NCI-H1417 (cell line): ENCODE results near the gene CEP19.
A peak's percentile ranks its signal among the peaks of the same experiment; 100 is the strongest.

Experiments
- DNase-seq, 3 experiments: peaks; one replicate each; lab custom pipeline; 2025; lab: John Stamatoyannopoulos, UW

The CEP19 gene

GRCh38 chr3:196708467-196708866 lies 3.6 kb downstream of the CEP19 start:
- DNase-seq = no peak

GRCh38 chr3:196707566-196707965 lies 4.5 kb downstream of the CEP19 start:
- no peak for DNase-seq

GRCh38 chr3:196706731-196707130 lies 5.3 kb downstream of the CEP19 start:
- DNase-seq = no peak

- DNase-seq = no peak
Observed at GRCh38 chr3:196706327-196706726, 5.7 kb downstream of the CEP19 start.

- DNase-seq = no peak
Observed at GRCh38 chr3:196700801-196701200, 11.2 kb downstream of the CEP19 start.

- no peak for DNase-seq
Observed at GRCh38 chr3:196699749-196700148, 12.3 kb downstream of the CEP19 start.

- no peak for DNase-seq
Observed at GRCh38 chr3:196697270-196697669, 14.8 kb downstream of the CEP19 start.

GRCh38 chr3:196695849-196696226 lies 16.2 kb downstream of the CEP19 start:
- no peak for DNase-seq

GRCh38 chr3:196694941-196695848 lies 16.9 kb downstream of the CEP19 start:
- DNase-seq = no peak

GRCh38 chr3:196694202-196694638 lies 17.8 kb downstream of the CEP19 start:
- DNase-seq = no peak

GRCh38 chr3:196691386-196691785 lies 20.7 kb downstream of the CEP19 start:
- no peak for DNase-seq

- no peak for DNase-seq
Observed at GRCh38 chr3:196689941-196690660, 21.9 kb downstream of the CEP19 start.

- DNase-seq = peak in 2 of 3 experiments; percentile 48 to 82
Observed at GRCh38 chr3:196688349-196688748, 23.7 kb downstream of the CEP19 start.

GRCh38 chr3:196686436-196686835 lies 25.6 kb downstream of the CEP19 start:
- no peak for DNase-seq

GRCh38 chr3:196684548-196685407 lies 27.3 kb downstream of the CEP19 start:
- peak; percentile 67 to 86 (median 85) for DNase-seq

- no peak for DNase-seq
Observed at GRCh38 chr3:196677931-196678330, 34.1 kb downstream of the CEP19 start.

- no peak for DNase-seq
Observed at GRCh38 chr3:196677353-196677752, 34.7 kb downstream of the CEP19 start.

GRCh38 chr3:196673632-196674031 lies 38.4 kb downstream of the CEP19 start:
- no peak for DNase-seq

- no peak for DNase-seq
Observed at GRCh38 chr3:196670339-196670738, 41.7 kb downstream of the CEP19 start.

GRCh38 chr3:196667056-196667825 lies 44.8 kb downstream of the CEP19 start:
- no peak for DNase-seq
